Measurements from ENCODE around the gene NOC4L.

DNA sequence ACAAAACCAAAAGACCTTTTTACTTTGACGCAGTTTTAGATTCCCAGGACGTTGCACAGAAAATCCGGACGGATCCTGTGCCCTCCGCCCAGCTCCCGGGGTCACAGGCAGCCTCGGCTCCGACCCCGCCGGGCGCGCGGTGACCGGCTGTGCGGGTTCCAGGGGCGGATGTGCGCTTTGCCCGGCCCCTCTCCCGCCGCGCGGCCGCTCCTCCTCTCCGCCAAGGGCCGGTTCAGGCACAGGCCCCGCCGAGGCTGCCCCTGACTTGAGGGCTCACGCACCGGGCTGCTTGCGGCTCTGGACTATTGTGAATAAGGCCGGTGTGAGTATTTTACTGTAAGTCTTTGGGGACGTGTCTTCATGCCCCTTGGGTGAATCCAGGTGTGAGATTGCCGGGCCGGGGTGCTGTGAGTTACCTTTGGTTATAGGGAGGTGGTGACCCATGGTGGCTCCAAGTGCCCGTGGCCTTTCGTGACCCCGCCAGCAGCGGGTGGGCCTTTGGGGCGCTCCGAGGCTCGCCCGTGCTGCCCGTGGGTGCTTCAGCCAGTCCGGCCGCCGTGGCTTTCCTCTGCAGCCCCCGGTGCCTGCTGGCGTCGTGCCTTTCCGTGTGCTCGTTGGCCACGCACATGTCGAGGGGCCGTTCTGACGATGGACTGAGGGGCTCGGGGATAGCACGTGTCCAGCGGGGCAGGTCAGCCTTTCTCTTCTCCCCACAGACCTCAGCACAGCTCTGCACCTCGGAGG is 45.9 kb downstream of the NOC4L start:
- TF ChIP-seq, protein P1, sequence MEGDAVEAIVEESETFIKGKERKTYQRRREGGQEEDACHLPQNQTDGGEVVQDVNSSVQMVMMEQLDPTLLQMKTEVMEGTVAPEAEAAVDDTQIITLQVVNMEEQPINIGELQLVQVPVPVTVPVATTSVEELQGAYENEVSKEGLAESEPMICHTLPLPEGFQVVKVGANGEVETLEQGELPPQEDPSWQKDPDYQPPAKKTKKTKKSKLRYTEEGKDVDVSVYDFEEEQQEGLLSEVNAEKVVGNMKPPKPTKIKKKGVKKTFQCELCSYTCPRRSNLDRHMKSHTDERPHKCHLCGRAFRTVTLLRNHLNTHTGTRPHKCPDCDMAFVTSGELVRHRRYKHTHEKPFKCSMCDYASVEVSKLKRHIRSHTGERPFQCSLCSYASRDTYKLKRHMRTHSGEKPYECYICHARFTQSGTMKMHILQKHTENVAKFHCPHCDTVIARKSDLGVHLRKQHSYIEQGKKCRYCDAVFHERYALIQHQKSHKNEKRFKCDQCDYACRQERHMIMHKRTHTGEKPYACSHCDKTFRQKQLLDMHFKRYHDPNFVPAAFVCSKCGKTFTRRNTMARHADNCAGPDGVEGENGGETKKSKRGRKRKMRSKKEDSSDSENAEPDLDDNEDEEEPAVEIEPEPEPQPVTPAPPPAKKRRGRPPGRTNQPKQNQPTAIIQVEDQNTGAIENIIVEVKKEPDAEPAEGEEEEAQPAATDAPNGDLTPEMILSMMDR (IDR thresholded peaks at IDR 0.05; ENCODE audit: insufficient read depth, low read depth, low read length) = no peak
- no peak for TF ChIP-seq EZH2 (IDR thresholded peaks at IDR 0.05; ENCODE audit: insufficient read depth, low read length)
